Stimulated activated CD4-positive, alpha-beta T cell treated with anti-CD3 and anti-CD28 coated beads, Interleukin-15, amount 100 ng/mL, for 1 hour (primary cell): ENCODE measurements around the gene EXOC5.
"Not testable (repeated sequence)": the region's sequence is repeated elsewhere in the genome, so short reads cannot be mapped to it uniquely, and the experiment has no call there.

Source experiments
- DNase-seq, 2 donors: peaks; one replicate each; pipeline ENCODE4 v3.0.0-alpha.2; 2020; ENCODE audit warnings: low read depth in 1 of 2, low spot score in 1 of 2

The EXOC5 gene

GRCh38 chr14:57258221-57258620 is 10.5 kb downstream of the EXOC5 start:
- not testable (repeated sequence) for DNase-seq

- no peak for DNase-seq
Observed at GRCh38 chr14:57254884-57255283, 13.8 kb downstream of the EXOC5 start.

- no peak for DNase-seq
Observed at GRCh38 chr14:57246933-57247657, 21.6 kb downstream of the EXOC5 start.

GRCh38 chr14:57245941-57246340 is 22.8 kb downstream of the EXOC5 start:
- no peak for DNase-seq

- no peak for DNase-seq
Observed at GRCh38 chr14:57244106-57244505, 24.6 kb downstream of the EXOC5 start.

- DNase-seq = no peak
Observed at GRCh38 chr14:57243320-57243719, 25.4 kb downstream of the EXOC5 start.

- DNase-seq = not testable (repeated sequence)
Observed at GRCh38 chr14:57240115-57240514, 28.6 kb downstream of the EXOC5 start.

GRCh38 chr14:57232006-57232405 is 36.7 kb downstream of the EXOC5 start:
- no peak for DNase-seq

GRCh38 chr14:57228320-57228719 is 40.4 kb downstream of the EXOC5 start:
- not testable (repeated sequence) for DNase-seq

- no peak for DNase-seq
Observed at GRCh38 chr14:57227083-57227482, 41.6 kb downstream of the EXOC5 start.

- DNase-seq = no peak
Observed at GRCh38 chr14:57221931-57222330, 46.8 kb downstream of the EXOC5 start.

GRCh38 chr14:57212919-57213318 is 55.8 kb downstream of the EXOC5 start:
- no peak for DNase-seq

- DNase-seq = no peak
Observed at GRCh38 chr14:57209561-57209960, 59.1 kb downstream of the EXOC5 start.

- DNase-seq = no peak
Observed at GRCh38 chr14:57205938-57206337, 62.8 kb downstream of the EXOC5 start.

- DNase-seq = not testable (repeated sequence)
Observed at GRCh38 chr14:57202672-57203071, 66.0 kb downstream of the EXOC5 start.

GRCh38 chr14:57199921-57200320 is 68.8 kb downstream of the EXOC5 start:
- no peak for DNase-seq

GRCh38 chr14:57189070-57189469 is 79.6 kb downstream of the EXOC5 start:
- no peak for DNase-seq

- no peak for DNase-seq
Observed at GRCh38 chr14:57182760-57183503, 85.8 kb downstream of the EXOC5 start.

GRCh38 chr14:57179273-57179672 is 89.4 kb downstream of the EXOC5 start:
- DNase-seq = no peak

GRCh38 chr14:57174466-57174865 is 94.2 kb downstream of the EXOC5 start:
- no peak for DNase-seq

GRCh38 chr14:57171903-57172302 is 96.8 kb downstream of the EXOC5 start:
- no peak for DNase-seq

GRCh38 chr14:57171363-57171762 is 97.3 kb downstream of the EXOC5 start:
- DNase-seq = no peak

GRCh38 chr14:57169901-57170300 is 98.8 kb downstream of the EXOC5 start:
- no peak for DNase-seq
